Measurements from ENCODE around the gene TNIK.

The TNIK gene

DNA sequence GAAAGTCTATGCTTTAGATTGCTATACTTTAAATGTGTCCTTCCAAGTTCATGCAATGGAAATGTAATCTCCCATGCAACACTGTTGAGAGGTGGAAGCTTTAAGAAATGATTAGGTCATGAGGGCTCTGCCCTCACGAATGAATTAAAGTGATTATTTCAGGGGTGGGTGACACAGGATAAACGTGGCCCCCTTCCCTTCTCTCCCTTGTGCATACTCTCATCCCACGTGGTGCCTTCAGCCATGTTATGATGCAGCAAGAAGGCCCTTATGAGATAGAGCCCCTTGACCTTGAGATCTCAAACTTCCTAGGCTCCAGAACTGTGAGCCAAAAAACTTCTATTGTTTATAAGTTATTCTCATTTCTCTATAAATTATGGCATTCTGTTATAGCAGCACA, 183.3 kb downstream of the TNIK start:
- DNase-seq: no peak

DNA sequence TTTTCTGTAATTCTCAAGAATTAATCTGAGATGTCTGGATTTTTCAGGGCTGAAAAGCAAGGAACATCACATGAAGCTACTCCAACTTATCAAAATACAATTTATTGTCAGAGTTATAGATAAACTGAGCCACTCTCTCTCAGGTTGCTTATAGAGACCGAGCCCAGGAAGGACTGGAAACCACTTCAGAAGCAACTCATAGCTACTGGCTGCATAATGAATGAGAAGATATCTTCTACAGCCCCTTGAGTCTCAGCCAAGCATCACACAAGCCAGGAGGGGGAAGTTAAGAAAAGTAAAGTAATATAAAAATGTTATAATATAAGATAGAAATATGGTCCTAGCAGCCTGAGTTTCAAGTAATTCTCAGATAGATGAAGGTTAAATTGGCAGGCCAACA, 186.0 kb downstream of the TNIK start:
- no peak for DNase-seq

DNA sequence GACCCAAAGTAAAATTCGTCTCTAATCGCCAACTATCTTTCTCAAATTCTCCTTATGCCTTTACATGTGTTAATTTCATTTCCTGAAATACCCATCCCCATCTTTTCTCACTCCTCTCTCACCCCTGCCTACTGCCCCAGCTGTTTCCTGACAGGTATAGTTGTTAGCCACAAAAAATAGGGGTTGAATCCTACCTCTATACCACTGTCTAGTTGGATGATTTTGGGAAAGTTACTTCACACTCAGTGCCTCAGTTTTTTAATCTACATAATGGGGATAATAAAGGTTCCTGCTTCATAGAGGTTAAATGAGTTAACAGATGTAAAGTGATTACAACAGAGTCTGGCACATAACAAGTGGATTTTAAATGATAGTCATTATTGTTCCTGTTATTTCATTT, 189.7 kb downstream of the TNIK start:
- no peak for DNase-seq

DNA sequence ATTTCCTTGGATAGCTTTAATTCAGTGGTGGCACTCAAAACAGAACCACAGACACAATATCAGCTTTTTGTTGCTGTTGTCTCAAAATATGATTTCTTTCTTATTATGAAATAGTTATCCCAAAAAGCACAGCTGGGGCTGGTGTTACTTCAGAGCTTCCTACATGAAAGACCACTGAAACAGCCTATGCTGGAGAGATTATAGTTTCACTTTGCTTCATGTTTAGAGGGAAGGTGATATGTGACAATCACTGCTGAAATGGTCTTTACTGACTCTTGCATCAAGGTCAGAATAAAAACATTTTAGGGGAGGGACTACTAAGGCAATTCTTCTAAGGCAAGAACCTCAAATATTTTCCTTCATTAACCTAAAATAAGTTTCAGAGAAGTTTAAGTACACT, 190.7 kb downstream of the TNIK start:
- DNase-seq: no peak

DNA sequence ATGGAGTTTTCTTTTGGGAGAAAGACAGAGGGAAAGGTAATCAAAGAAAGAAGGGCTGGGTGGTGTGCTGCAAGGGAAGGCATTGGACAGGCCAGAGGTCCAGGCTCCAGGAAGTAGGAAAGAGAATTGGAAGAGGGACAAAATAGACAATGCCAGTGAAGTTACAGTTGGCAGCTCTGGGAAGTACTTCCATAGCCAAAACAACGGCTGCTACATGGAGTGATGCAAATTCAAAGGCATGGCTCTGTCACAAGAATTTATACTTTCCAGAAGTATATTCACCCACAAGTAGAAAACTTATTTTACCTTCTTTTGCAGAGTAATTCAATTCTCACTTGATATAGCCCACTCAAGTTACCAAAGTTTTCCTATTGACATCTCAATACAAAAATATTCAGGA, 191.5 kb downstream of the TNIK start:
- no peak for DNase-seq

DNA sequence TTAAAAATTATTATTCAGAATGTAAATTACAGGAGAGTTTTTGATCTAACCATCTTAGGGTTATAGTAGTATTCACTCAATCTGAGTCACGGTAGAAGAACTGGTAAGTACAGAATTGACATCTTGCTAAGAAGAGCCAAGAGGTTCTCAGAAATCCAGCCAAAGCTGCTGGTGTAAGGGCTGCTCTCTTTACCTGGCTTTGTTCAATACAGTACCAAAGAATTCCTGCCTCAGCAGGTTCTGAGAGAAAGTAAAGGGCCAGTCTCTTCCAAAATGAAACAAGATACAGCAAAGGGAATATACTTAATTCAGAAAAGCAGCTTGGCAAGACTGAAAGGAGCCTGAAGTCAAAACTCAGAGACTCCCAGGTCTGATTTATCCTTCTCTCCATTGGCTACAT, 193.1 kb downstream of the TNIK start:
- no peak for DNase-seq

DNA sequence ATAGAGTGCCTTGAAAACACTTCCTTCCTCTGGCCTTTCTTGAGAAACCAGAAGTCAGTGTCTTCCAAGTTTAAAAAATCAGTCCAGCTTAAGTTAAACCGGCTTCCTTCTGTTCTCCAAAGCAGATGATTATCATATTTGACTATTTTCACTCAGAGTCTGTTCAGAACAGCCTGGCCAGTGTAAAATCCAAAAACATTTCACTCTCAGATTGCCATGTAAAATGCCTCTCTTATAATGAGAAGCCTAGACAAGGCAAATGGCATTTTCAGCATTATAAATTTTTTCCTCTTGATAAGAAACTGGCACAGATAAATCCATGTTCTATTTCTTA, 193.5 kb downstream of the TNIK start:
- DNase-seq: no peak

DNA sequence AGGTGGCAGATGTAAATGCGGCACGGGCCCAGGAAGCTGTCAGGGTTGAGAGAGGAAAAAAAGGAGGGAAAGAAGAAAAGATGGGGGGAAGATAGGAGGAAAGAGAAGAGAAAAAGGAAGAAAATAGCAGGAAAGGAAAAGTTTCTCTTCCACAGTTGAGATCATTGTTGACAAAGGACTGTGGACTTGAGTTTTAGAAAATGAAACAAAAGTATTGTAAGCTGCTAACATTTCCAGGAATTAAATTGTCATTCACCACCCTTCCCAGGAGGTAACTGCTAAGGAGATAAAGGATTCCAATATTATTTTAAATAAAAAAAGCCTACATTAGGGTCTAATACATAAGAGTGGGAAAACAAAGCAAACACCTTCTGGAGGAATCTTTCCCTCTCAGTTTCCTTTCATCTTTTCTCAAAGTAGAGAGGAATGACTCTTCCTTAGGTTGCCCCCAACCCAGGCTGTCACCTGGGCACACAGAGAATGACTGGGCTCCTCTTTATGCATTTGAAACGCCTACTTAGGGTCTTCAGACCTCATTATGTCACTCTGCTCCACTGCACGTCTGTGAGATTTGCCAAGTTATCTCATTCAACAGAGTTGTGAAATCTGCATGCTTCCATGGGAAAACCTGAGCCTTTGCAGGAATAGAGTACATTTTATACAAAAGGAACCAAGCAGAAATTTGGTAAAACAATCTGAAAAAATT, 194.0 kb downstream of the TNIK start:
- DNase-seq: no peak

DNA sequence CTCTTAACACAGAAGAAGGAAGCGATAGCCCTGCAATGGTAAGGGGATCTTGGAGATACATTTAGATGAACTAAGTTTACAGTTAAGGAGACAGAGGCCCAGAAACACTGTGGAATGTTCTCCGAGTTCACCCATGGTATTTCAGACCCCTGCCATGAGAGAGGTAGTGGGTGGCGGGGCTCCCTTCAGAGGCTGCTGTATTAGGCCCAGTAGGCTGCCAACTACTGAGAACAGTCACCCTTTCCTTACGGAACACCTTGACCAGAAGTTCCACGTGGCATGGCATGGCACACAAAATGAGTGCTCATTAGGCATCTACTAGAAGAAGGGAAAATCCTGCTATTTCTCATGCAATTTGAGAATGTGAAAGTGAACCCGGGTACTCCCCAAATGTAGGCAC, 195.4 kb downstream of the TNIK start:
- DNase-seq: no peak

DNA sequence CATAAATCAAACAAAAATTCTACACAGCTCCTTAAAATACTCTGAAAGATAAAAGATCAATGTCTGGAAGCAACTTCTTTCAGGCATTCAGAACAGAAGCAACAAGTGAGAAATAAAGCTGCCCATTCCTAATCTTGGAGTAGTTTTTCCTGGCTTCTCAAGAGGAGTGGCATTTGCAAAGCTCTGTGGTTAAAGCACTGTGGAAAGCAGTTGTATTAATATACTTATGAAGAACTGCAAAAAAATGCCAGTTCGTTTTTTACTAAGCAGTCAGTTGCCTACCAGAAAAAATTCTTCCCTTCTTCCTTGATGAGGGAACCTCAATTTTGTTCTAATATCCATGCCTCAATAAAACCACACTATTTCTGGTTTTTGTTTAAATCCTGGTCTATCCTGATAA, 197.8 kb downstream of the TNIK start:
- no peak for DNase-seq

DNA sequence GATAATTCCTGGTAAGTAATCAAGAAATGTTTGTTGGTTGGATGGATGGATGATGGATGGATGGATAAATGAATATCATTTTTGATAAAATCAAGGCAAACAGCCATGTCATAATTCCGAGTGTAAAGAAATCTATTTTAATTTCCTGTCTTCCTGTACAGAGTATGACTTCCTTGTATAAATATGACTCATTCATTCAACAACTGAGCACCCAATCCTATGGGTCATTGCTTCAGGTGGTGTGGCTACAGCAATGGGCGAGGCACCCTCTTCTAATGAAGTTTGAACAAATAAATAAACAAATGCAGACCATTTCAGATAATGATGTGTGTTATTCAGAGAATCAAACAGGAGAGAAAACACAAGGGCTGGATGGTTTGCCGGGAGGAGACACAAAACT, 198.7 kb downstream of the TNIK start:
- peak; percentile 57 for DNase-seq

DNA sequence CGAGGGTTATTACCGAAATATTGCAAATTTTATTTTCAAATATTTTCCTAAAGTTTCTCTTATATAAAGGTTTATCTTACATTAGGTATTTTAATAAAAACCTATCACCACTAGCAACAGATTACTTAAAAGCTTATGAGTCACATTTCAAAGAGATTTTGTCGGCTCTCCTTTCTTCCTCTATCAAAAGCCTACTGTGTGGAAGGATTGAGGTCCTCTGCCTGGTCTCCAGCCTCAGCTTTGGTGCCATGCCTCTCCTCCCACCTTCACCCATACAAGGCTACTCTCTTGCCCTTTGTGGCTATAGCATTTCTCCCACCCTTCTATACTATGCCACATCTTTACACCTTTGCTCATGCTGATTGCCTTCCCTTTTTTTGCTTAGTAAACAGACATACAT, 199.3 kb downstream of the TNIK start:
- no peak for DNase-seq

DNA sequence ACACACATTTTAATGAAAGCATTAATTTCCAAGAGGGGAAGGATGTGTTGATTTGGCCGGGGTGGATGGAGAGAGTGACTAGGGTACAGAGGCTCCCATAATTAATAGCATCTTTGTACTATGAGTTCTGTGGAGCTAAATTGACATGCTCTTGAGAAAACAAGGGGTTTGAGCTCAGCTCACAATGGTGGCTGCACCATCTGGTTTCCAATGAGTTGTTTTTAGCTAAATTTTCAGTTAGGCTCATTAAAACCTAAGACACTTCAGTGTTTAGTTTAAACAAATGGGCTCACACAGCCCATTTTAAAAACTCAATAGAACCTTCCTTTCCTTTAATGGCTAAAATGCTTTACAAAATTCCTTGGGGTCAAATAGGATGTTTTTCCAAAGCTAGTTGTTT, 199.7 kb downstream of the TNIK start:
- no peak for DNase-seq

DNA sequence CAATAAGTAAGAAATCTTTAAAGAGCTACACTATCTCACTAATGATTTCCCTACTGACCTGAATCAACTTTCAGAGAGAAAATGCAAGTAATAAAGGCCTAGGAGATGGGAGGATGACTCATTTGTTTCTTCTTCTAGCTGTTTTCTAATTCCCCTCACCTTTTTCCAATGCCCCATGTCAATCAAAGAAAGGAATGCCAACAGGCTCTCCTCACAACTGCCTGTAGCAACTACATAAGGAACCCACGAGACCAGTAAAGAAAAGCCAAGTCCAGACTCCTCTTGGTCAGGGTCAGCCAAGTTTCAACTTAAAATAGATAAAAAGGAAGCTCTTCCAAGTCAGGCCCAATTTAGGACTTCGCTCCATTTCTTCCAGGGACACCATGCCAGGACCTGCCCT, 201.9 kb downstream of the TNIK start:
- DNase-seq: no peak

DNA sequence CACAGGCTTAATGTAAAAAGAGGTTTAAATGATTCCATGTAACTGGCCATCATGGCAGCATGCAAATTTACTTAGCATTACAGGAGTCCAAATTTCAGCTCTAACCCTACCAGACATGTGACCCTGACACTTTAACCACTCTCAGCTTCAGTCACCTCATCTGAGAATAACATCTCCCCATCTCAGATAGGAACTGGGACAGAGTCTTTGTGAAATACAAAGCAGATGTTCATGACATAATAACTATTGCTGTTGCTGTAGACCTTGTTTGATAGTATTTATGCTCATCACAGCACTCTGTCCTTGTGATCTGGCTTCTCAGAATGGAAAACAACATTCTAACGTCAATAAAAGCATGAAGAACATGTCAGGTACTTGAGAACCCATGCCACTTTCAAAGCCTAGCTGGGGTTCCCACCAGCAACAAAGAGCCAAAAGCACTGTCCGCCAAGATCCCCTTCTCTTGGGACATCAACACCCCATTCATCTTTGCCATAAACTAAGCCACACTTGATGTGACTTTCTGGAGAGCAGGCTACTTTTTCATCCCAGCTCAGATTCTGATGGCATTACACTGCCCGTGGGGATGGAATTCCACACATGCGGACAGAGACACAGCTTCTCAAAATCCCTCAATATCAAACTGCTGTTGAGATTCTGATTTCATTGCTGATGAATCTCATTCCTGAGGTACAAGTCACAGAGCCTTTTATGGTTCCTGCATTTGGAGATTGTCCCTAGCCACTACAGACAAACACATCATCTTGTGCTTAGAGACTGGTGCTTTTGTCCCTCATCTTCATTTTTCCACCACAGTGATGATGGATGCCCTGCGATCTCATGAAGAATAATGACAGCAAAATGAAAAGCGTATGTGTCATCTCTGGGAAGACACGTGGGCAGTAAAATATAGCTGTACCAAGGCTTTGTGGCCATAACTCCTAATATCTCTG, 202.7 kb downstream of the TNIK start:
- DNase-seq: no peak

DNA sequence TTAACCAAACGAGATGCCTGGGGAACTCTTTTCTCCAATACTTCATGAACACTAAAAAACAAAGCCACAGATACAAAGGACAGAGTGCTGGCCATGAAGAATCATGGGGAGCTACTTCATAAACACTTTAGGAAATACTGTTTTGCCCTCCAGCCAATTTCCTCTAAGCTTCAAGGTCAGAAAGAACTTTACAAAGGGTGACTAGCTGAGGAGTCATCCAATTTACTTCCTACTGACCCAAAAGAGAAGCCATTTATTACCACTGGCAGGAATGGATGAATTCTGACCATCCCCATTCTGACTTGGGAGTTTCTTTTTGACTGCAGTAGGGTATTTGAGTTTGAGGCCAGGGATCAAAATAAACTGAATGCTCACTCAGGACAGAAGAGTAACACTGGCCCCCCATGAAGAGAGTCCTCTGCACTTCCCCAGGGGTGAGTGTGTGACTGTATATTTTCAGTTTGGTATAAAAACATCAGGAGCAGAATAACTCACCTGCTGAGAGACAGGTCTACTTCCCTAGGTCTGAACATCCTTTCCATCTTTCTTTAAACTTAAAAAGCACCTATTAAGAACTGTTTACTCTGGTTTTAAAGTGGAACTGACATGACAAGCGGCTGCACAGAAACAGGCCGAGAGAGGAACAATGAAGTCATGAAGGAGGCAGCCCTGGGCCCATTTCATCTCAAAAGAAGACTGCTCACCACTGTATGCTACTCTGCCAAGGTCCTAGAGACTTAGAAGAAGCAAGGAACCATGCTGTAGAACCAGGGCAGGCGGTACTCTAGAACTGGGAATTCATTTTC, 203.6 kb downstream of the TNIK start:
- DNase-seq: no peak

DNA sequence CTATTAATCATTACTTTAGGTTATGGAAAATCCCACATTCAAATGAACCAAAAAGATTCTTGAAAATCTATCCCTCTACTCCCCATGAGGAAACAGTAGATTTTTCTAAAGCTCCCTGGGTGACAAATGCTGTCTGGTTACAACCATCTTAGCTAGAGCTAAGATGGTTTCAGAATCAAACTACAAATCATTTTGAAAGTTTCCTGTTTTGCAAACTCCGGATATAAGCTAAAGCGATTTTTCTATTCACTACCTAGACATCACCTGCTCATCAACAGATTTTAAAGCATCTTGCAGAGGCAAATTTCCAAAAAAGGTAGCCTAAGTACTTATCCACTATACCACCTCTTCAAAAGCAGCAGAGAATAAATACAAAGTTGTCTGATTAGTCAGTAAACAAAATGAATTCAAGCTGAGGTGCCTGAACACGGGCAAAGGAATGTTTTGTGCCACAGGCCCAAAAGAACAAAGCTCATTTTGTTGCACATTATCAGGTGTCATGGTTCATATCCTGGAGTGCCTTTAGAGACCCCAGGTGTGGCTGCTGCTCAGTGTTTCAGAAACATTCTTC, 204.9 kb downstream of the TNIK start:
- no peak for DNase-seq

DNA sequence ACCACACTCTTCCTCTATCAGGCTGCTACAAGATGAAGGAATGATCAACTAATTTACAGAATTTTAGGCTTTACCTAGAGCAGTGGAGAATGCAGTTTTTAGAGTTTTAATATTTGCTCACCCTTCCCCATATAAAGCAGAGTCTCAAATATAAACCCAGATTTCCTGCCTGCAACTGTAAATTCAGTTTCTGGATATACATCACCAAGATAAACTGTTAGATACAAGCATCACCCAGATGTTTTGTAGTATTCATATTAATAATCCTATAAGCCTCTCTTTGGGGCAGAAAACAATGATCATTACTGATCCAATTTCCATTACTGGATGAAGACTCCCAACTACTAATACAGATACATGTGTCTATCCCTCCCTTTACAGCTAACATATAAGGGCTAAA, 205.9 kb downstream of the TNIK start:
- no peak for DNase-seq

DNA sequence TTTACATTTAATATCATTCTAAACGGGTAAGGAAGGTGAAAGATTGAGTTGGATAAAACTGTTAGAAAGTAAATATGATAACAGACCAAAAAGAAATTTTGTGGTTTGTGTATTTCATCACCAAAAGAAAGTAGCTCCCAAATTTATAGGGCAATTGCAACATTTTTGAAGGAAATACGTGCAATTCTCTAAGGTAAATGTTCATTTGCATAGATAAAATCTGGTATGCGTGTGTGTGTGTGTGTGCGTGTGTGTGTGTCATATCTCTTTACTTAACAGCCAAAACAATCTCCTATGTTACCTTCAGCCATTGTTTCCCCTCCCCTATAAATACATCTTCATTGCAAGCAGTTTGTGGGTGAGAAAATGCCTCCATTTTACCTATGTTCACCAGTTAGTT, 208.4 kb downstream of the TNIK start:
- no peak for DNase-seq

DNA sequence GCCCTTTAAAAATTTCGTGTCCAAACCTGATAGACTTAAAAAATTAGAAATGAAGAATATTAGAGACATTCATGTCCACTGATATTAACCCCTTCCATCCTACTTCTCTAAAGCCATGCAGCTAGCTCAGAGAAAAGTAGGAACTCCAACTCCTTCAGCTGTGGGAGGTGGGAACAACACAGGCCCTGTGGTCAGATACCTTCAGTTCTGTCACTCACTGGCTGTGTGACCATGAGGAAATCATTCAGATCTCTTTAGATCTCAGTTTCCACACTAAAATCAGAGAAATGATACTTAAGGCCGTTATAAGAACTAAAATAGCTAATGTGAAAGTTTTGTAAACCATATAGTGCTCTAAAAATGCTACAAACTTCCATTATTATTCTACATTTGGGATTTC, 209.8 kb downstream of the TNIK start:
- DNase-seq: no peak

DNA sequence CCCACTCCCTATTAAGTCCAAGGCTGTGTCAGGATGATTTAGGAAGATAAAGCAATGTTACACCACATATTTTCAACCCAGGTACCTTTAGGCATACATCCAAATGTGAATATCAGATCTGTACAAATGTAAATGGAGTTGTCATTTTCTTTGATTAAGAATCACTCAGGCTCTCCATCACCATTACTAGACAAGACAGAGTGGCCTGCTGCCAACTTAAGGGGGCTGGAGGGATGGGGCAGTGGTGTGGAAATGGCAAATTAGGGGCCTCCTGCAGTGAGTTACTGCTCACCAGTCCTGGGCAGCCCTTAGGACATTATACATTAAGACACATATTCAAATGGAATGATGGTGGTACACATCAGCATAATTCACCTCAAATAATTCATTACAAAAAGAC, 211.0 kb downstream of the TNIK start:
- no peak for DNase-seq

DNA sequence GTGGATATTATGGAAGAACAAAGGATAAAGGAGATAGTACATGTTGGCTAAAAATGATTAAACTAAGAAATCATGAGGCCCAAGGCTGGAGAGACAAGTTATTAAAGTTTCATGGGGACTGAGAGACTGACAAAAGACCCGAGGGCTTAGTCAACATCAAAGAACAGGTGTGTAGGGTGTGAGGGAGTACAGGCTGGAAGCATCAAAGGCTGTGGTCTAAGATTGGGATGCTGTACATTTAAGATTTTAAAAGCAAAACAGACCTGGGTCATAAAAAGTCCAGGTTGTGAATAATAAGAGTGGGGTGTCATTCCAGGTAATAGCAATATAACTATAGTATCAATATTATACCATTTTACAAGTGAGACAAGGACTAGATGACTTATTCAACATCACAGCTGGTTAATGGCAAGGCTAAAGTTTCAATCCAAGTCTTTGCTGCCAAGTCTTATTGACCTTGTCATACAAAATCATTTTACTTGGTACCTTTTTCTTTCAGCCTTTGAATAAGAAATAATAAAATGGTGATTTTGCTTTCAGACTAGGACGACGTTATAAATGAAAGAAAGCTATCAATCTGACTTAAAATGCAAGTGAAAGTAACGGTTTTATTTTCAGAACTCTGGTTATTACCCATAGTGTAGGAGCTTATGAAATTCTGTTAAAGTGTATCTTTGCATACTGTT, 211.6 kb downstream of the TNIK start:
- no peak for DNase-seq
